ENCODE results near the gene CMSS1. TPM values are rescaled to one million over a fixed set of nuclear protein-coding genes. Genes with fewer than 3 reads are reported as not detected.

CMSS1 gene
- polyA plus RNA-seq, 2 of the 4 experiments (the other 2 are of a cell fraction) = 61.1 to 62.9 TPM

- H3K27ac ChIP-seq = peak overlapping the region; percentile 22 to 29; a peak in 1 of 6 replicates
- ChIA-PET CTCF (interaction anchor here (1.7 kb wide), 1 partner anchor 346 kb away, joined by 5 read pairs; no protein-coding TSS in a partner anchor), POLR2A (no interaction called here)
- no peak for ATAC-seq
- no peaks in the 10 kb centered on the region for H3K9me3 ChIP-seq
- peaks cover 37% of the 10 kb centered on the region for H3K4me1 ChIP-seq
- no peak overlapping the region for H3K4me3 ChIP-seq
- TF ChIP-seq ESRRA (IDR thresholded peaks at IDR 0.05; ENCODE audit: borderline replicate concordance, low read length) (no peak), MAFK (IDR thresholded peaks at IDR 0.05; ENCODE audit: partially characterized antibody) (peak; percentile 65)
- no peak for FAIRE-seq
- 81% methylated on average over 2 of the region's 2 CpGs for WGBS (ENCODE audit: missing lambda C conversion rate)
- no peak for DNase-seq (ENCODE audit: low read depth in 1 of 2, low spot score in 1 of 2)
- H3K4me2 ChIP-seq = no peak overlapping the region
Observed at GRCh38 chr3:99907959-99908544, 90.4 kb downstream of the CMSS1 start.

GRCh38 chr3:99909714-99910495 is 92.2 kb downstream of the CMSS1 start:
- CTCF ChIA-PET = interaction anchor here (1.4 to 1.9 kb wide), 2 partner anchors 14 to 15 kb away, joined by 3 to 4 read pairs; no protein-coding TSS in a partner anchor
- H3K4me1 ChIP-seq = peaks cover 37% of the 10 kb centered on the region
- peak overlapping the region; percentile 41 to 65 for H3K27ac ChIP-seq
- no peaks in the 10 kb centered on the region for H3K9me3 ChIP-seq
- DNase-seq (ENCODE audit: low read depth in 1 of 2, low spot score in 1 of 2) (peak; percentile 44 to 71), ATAC-seq (peak; percentile 97 to 98), FAIRE-seq (peak; percentile 7)
- WGBS (ENCODE audit: missing lambda C conversion rate) = 3% methylated on average over 3 of the region's 3 CpGs
- POLR2A ChIA-PET = interaction anchor here (1.5 kb wide), 1 partner anchor 8 kb away, joined by 4 read pairs; no protein-coding TSS in a partner anchor
- 0 out of 3 replicates have a peak overlapping the region, but pooled peaks have one; percentile 0 for H3K4me3 ChIP-seq
- no peak for TF ChIP-seq MAX (IDR thresholded peaks at IDR 0.05)
- TF ChIP-seq RAD21 (conservative IDR thresholded peaks at IDR 0.05 in 1 of 2, IDR thresholded peaks at IDR 0.05 in 1 of 2) = peak in 1 of 2 experiments; percentile 18; a peak in 1 of 5 replicates
- peak; percentile 70; the same call in 1 of the 2 replicates for TF ChIP-seq FOSL2 (IDR thresholded peaks at IDR 0.05)
- peak; percentile 86 for TF ChIP-seq FOSL2 (CRISPR knock-in tag; IDR thresholded peaks at IDR 0.05)
- 0 out of 5 replicates have a peak, but pooled peaks of 1 of the 2 experiments have one; percentile 17 for TF ChIP-seq JUN (IDR thresholded peaks at IDR 0.05)
- no peak for TF ChIP-seq RARB (CRISPR knock-in tag; IDR thresholded peaks at IDR 0.05)
- peak; percentile 59; the same call in 1 of the 2 replicates for TF ChIP-seq GATA3 (IDR thresholded peaks at IDR 0.05; ENCODE audit: borderline replicate concordance)
- TF ChIP-seq JUNB (IDR thresholded peaks at IDR 0.05) = peak; percentile 80
- TF ChIP-seq BHLHE40 (IDR thresholded peaks at IDR 0.05; ENCODE audit: low read depth, low read length) = no peak
- no peak for TF ChIP-seq FOSB (CRISPR knock-in tag; IDR thresholded peaks at IDR 0.05)
- TF ChIP-seq EP300 (IDR thresholded peaks at IDR 0.05) = 0 out of 5 replicates have a peak, but pooled peaks of 1 of the 2 experiments have one; percentile 23
- peak in 1 of 2 experiments; percentile 48; a peak in 3 of 4 replicates for TF ChIP-seq CEBPB (IDR thresholded peaks at IDR 0.05)
- H3K4me2 ChIP-seq = peak overlapping the region; percentile 68

- POLR2A ChIA-PET = interaction anchor here (1.5 kb wide), 1 partner anchor 9 kb away, joined by 4 read pairs; no protein-coding TSS in a partner anchor
- H3K27ac ChIP-seq = peak overlapping the region; percentile 19 to 38; a peak in 5 of 6 replicates
- CTCF ChIA-PET = interaction anchor here (1.9 kb wide), 1 partner anchor 13 kb away, joined by 4 read pairs; no protein-coding TSS in a partner anchor
Observed at GRCh38 chr3:99910752-99911290, 93.2 kb downstream of the CMSS1 start.

GRCh38 chr3:99911433-99911832 is 93.8 kb downstream of the CMSS1 start:
- ATAC-seq (no peak), FAIRE-seq (no peak), DNase-seq (ENCODE audit: low read depth in 1 of 2, low spot score in 1 of 2) (no peak)
- Histone ChIP-seq H3K4me3 (no peak overlapping the region), H3K4me2 (no peak overlapping the region), H3K4me1 (peaks cover 37% of the 10 kb centered on the region), H3K27ac (peak overlapping the region in 1 of 2 experiments; percentile 49; a peak in 3 of 6 replicates), H3K9me3 (no peaks in the 10 kb centered on the region)
- TF ChIP-seq FOSB (CRISPR knock-in tag; IDR thresholded peaks at IDR 0.05) = no peak
- no peak for TF ChIP-seq JUN (IDR thresholded peaks at IDR 0.05)
- no peak for TF ChIP-seq EP300 (IDR thresholded peaks at IDR 0.05)
- TF ChIP-seq CTCF (IDR thresholded peaks at IDR 0.05) = no peak
- TF ChIP-seq SREBF2 (IDR thresholded peaks at IDR 0.05) = no peak
- no peak for TF ChIP-seq POLR2A (IDR thresholded peaks at IDR 0.05; ENCODE audit: low read length)
- TF ChIP-seq ZC3H11A (IDR thresholded peaks at IDR 0.05) = no peak
- TF ChIP-seq CBX2 (IDR thresholded peaks at IDR 0.05; ENCODE audit: borderline replicate concordance, low read depth) = no peak
- no peak for TF ChIP-seq MAZ (IDR thresholded peaks at IDR 0.05; ENCODE audit: borderline replicate concordance, low read depth, low read length)
- no peak for TF ChIP-seq KDM1A (IDR thresholded peaks at IDR 0.05; ENCODE audit: low read depth)
- POLR2A ChIA-PET = no interaction called here
- CTCF ChIA-PET = interaction anchor here (1.0 to 2.3 kb wide), 2 partner anchors 14 to 68 kb away, joined by 3 to 7 read pairs; no protein-coding TSS in a partner anchor
- 86% methylated on average over 3 of the region's 3 CpGs for WGBS (ENCODE audit: missing lambda C conversion rate)

More at GRCh38 chr3:99910752-99911290, 93.2 kb downstream of the CMSS1 start:
- no peak for TF ChIP-seq HOXA7 (CRISPR knock-in tag; IDR thresholded peaks at IDR 0.05)
- no peak for TF ChIP-seq FOSB (CRISPR knock-in tag; IDR thresholded peaks at IDR 0.05)
- TF ChIP-seq HEYL (CRISPR knock-in tag; IDR thresholded peaks at IDR 0.05) = no peak
- no peak for TF ChIP-seq RCOR1 (IDR thresholded peaks at IDR 0.05; ENCODE audit: low read depth, low read length)
- no peak for TF ChIP-seq ZSCAN20 (CRISPR knock-in tag; IDR thresholded peaks at IDR 0.05)
- 88% methylated on average over 4 of the region's 4 CpGs for WGBS (ENCODE audit: missing lambda C conversion rate)
- FAIRE-seq (no peak), ATAC-seq (no peak), DNase-seq (ENCODE audit: low read depth in 1 of 2, low spot score in 1 of 2) (no peak)
- Histone ChIP-seq H3K4me3 (no peak overlapping the region), H3K4me2 (peak overlapping the region; percentile 68), H3K4me1 (peaks cover 37% of the 10 kb centered on the region), H3K9me3 (no peaks in the 10 kb centered on the region)

Data from A549 (cell line).